Activated CD4-positive, CD25-positive, alpha-beta regulatory T cell (primary cell): ENCODE results near the gene DND1.
"Not testable (repeated sequence)": the region's sequence is repeated elsewhere in the genome, so short reads cannot be mapped to it uniquely, and the experiment has no call there.

Source experiments
- DNase-seq, 4 experiments: peaks; one replicate each; lab custom pipeline; 2025; lab: John Stamatoyannopoulos, UW

Gene DND1

DNA sequence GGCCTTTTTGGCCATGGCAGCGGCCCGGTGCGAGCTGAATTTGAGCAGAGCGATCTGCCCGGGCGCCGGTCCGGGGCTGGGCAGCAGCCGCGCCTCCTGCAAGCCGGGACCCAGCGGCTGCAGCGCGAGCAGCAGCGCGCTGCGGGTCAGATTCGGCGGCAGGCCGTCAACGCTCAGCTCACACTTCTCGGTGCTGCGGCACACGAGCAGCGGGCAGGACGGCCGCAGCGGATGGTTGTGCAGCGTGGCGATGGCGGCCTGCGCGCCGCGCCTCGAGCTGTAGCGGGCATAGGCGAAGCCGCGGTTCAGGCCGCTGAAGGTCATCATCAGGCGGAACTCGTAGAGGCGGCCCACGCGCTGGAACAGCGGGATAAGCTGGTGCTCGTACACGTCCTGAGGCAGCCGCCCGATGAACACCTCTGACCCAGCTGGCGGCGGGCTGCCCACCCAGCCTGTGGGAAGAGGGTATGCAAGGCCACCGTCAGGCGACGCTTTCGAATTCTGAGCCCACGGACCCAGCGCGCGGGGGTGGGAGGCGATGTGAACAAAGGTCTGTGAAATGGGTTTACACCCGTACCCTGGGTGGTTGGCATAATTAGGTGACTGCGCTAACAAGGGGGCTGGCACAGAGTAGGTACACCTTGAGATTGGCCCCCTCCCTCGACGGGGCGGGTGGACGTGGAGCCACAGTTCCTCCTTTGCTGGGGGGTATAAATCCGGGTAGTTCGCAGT lies 755 bp downstream of the DND1 start:
- no peak for DNase-seq

DNA sequence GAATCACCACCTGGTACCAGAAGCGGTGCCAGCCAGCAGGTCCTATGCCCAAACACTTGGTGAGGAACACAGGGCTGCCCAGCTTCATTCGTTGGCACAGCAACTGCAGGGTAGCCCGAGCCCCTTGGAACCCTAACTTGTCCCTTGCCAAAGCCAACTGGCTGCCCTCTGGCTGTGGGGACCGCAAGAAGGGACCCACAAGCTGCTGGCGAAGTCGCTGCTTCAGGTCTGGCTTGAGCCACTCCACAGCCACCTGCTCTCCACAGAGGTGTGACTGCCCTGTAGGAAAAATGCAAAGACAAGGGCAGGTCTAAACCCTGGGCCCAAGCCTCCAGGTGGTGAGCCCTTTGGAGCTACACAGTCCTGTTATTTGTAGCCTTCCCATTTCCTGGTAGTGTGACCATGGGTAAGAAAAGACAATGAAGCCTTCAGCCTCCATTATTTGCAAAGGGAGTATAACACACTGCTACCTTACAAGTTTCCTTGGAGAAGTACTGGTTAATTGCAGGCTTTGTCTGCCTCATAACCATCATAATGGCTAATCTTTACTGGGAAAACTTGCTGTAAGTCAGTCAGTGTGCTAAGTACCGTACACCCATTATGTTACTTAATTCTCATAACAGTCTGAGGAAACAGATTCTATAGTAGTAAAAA lies 1.8 kb downstream of the DND1 start:
- DNase-seq, result no peak

DNA sequence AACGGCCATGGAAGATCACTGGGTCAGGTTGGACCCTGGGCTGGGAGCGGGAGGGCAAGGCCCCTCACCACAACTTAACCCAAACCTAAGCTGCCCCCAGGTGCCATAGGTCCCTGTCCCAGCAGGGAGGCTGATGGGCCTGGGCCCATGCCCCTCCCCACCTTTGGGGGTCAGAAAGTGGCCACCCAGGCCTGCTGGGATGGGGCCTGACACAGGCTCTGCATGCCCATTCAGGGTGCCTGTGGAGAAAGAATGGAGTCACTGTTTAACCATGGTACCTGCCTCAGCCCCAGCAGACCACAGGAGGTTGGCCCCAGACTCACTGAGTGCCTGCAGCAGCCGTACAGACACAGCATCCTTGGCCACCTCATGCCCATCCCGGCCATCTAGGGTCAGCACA lies 2.3 kb downstream of the DND1 start:
- DNase-seq, result not testable (repeated sequence)

DNA sequence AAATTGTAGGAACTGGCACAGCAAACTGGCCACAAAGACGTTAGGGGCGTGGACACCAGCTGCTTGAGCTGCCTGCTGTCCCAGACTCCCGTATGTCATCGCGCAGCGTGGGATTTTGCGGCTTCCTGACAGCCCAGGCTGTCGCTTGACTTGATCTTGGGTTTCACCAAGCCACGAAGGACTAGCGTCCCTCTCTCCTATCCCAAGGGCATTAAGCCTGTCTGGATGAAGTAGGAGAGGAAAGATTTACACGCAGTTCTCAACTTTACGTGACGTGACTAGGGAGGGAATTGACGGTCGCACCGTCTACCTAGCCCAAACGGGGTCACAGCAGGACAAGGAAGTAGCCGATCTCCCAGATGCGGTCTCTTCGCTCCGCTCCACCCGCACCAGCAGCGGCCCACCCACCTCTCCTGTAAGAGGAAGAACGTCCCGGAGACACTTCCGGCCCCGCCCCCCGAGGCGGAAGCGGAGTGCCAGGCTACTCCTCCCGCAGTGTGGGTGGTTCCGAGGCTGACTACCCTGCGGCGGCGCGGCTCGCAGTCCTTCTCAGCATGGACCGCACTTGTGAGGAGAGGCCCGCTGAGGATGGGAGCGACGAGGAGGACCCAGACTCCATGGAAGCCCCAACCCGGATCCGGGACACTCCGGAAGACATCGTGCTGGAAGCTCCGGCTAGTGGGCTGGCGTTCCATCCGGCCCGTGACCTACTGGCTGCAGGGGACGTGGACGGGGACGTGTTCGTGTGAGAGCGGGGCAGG lies 8.8 kb downstream of the DND1 start, which contains the start of gene WDR55:
TSS of gene WDR55 (plus strand) at position 546 of the 761 bp plus-strand sequence. CDS start at position 555, 9 bp downstream.
- peak; percentile 91 to 94 (median 92) for DNase-seq

DNA sequence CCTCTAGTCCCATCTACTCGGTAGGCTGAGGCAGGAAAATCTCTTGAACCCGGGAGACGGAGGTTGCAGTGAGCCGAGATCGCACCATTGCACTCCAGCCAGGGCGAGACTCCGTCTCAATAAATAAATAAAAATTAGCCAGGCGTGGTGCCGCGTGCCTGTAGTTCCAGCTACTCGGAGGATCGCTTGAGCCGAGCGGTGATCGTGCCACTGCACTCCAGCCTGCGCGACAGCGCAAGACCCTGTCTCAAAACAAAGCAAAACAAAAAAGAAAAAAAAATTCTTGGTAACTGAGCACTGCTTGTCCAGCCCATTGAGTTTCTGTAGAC lies 9.4 kb downstream of the DND1 start:
- no peak for DNase-seq

DNA sequence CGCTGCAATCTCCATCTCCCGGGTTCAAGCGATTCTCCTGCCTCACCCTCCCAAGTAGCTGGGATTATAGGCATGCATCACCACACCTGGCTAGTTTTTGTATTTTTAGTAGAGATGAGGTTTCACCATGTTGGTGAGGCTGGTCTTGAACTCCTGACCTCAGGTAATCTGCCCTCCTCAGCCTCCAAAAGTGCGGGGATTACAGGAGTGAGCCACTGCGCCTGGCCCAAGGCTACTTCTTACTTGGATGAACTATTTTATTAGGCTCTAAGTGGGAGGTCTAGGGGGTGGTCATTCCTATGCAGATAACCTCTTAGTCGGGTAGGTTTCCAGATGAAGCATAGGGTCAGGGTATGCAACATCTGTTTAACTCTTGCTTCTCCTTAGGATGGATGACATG lies 13.0 kb downstream of the DND1 start:
- DNase-seq, result not testable (repeated sequence)

DNA sequence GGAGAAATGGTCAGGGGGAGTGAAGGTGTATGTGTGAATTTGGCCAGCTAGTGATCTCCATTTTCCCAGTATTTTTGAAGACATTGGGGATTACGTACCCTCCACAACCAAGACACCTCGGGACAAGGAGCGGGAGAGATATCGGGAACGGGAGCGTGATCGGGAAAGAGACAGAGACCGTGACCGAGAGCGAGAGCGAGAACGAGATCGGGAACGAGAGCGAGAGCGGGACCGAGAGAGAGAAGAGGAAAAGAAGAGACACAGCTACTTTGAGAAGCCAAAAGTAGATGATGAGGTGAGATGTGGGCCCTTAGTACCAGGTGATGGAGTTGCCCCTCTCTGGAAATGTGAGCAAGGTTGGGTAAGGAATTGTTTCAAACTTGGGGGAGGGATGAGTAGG lies 14.5 kb downstream of the DND1 start:
- DNase-seq, result no peak

DNA sequence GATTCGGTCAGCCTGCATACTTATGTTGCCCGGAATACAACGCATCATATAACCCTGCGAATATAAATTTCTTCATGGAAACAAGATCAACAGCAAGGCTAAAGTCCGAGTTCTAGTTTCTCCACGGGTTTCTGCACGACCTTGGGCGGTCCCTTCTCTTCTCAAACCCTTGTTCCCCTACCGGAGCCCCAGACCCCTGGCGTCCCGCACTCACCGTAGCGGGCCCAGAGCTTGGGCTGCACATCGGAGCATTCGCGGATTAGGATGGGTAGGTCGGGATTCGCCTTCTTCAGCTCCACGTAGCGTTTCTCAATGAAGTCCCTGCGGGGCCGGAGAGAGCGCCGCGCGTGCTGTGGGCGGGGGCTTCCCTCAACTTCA lies 26.3 kb downstream of the DND1 start:
- DNase-seq, result no peak

DNA sequence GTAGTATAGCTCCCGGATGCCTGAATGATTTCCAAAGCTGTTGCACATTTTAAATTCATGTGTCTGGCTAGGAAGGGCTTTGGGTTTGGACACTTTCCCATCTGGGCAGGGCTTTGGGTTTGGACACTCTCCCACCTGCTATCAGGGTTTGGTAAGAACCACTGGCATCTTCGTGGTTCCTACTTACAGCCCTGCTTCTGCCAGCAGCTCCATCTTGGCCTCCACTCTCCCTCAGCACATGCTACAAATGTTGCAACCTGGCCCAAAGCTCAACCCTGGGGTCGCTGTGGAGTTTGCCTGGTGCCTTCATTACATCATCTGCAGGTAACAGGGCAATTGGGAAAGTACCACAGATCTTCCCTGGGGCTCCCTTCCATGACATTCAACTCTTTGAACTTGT lies 30.7 kb downstream of the DND1 start:
- DNase-seq, result no peak

DNA sequence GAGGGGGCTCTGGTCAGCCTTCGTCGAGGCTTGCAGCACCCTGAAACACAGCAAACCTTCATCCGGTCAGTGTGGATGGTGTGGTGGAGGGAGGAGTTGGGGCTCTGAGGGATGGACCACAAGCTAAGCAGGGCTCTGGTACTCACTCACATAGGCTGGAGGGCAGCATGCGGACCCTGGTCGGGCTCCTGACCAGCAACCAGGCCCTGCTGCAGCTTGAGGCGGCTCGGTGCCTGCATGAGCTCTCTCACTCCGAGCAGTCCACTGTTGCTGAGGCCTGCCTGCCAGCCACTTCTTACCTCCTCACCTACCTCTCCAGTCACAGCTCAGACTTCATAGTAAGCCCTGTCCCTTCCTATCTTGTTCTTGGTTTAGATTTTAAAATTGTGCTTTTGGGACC lies 31.7 kb downstream of the DND1 start:
- no peak for DNase-seq

DNA sequence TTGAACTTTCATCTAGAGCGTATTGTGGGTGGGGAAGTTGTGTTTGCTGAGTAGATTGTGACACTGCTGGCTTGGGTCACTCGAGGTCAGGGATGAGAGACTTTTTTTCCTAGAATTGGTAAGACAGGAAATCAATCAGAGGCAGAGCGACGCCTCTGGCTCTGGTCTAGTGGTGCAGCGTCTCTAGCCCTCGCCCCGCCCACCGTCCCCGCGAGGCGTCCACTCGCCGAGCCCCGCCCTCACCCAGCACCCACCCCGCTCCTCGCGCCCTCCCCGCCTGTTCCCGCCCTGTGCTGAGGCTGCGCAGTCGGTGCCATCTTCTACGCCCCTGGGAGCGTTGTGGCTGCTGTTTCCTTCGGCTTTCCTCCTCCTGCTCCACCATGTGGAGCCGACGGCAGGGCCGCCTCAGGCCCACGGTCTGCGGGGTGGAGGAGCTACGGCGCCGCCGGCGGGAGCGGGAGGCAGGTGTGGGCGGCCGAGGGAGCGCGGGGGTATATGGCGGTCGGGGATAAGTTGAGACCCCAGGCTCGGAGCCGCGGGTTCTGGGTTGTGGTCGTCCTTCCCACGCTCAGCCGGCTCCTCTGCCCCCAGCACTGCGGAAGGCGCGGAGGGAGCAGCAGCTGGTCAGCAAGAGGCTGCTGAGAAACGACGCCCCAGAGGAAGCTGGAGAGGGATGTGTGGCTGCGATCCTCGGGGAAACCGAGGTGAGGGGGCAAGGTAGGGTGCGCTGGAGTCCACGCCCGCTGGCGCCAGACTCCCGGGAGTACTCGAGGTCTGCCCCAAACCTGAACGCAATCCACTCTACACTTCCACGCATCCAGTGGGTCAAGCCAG lies 34.0 kb downstream of the DND1 start, which contains the start of gene TMCO6:
TSS of gene TMCO6 (plus strand) at position 304 of the 834 bp plus-strand sequence. CDS start at position 381, 77 bp downstream.
- DNase-seq, result peak; percentile 88 to 97 (median 92)

DNA sequence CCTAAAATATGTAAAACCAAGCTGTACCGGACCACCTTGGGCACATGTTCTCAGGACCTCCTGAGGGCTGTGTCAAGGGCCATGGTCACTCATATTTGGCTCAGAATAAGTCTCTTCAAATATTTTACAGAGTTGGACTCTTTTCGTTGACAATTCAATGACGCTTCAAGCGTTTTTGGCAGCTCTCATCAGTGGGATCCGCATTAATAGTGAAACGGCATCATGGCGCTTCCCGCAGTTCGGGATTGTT lies 34.6 kb downstream of the DND1 start:
- not testable (repeated sequence) for DNase-seq

DNA sequence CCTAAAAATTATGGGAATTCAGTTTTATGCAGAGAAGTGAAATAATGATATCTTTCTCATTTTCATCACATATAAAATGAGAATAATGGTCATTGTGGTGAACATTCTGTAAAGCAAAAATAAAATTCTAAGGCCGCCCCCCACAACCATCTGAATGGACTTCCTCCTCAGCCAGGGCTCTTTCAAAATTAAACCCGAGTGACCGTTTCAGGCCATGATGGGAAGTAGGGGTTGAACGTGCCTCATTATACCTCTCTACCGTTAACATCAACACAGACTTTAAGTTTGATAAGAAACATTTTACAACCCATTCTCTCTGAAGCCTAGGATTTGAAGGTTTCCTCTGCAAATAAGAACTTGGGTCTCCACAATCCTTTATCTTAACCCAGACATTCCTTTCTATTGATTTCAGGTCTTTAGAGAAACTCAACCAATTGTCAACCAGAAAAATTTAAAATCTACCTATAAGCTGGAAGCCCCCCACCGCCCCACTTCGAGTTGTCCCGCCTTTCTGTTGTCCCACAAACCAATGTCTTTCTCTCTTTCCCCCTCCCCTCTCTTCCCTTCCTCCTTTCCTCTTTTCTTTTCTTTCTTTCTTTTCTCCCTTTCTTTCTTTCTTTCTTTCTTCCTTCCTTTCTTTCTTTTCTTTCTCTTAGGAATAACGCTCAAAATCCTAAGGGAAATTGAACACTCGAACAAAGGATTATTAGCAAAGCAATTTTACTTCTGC lies 35.8 kb downstream of the DND1 start:
- no peak for DNase-seq

DNA sequence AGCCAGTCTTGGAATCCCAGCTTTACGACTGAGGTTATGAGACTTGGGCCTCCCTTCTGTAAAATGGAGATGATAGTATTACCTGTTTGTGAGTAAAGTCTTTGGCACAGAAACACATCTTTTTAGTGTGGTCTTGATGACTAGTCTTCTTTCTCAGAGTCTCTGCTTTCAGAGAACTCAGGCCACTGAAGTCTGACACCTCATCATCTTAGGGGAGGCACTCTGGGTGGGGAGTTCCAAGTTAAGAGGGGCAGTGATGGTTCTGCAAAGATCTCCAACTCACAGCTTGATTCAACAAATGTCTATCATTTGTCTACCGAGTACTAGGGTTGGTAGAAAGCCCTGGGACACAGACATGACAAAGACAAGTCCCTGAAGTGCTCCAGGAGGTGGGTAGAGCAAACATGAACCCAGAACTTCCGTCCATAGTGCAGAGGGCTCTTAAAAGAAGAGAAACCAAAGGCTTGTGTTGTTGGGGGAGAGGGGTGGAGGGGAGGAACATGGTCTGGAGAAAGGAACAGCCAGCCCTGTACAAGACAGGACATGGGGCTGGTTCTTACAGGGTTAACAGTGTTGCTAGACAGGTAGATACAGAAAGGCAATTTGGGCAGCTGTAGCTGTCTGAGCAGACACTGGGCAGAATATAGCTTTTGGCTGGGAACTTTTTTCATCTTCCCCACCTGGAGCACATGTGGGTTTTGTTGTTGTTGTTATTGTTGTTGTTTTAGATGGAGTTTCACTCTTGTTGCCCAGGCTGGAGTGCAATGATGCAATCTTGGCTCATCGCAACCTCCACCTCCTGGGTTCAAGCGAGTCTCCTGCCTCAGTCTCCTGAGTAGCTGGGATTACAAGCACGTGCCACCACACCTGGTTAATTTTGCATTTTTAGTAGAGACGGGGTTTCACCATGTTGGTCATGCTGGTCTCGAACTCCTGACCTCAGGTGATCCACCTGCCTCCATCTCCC lies 37.8 kb downstream of the DND1 start:
- no peak for DNase-seq

DNA sequence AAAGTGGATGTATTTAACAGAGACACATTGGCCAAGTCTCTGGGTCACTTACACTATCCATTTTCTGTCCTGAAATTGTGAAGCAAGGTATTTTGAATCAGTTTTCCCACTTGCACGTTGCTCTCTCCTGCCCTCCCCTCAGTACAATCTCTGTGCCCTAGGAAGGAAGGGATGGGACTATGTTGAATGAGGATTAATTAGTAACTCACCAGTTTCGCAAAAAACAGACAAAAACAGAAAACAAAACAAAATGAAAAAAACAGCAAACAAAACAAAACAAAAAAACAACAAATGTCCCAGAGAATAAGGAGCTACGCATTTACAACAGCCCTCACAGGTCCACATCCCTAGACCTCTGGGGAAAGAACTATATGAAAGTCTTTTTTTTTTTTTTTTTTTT lies 39.3 kb downstream of the DND1 start:
- no peak for DNase-seq

DNA sequence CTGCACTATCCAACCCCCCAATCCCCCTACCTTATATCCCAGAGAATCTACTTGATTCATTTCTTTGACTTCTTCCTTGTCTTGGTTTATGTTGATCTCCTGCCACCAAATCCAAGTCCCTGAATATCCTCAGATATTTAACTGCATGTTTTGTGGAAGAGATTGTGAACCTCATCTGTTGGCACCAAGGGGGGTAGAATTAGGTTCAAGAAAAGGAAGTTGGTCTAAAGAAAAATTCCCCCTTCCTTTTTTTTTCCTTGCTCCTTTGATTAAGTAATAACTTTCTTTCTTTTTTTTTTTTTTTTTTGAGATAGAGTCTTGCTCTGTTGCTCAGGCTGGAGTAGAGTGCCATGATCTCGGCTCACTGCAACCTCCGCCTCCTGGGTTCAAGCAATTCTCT lies 39.9 kb downstream of the DND1 start:
- no peak for DNase-seq

DNA sequence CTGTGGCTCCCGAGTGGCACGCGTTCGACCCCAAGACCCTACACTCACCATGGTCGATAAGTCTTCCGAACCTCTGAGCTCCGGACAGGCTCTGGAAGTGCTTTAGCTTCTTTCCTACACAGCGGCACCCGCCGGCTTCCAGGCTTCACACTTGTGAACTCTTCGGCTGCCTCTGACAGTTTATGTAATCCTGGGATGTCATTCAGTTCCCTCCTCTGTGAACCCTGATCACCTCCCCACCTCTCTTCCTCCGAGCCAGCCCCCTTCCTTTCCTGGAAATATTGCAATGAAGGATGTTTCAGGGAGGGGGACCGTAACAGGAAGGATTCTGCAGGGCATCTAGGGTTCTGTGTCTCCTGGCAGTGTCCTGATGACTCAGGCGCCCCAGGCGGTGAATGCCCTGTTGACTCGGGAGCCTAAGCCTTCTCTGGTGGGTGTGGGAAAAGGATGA lies 40.3 kb downstream of the DND1 start, which contains the start of gene CD14:
TSS of gene CD14 (minus strand) at position 155 of the 451 bp plus-strand sequence. CDS start at position 51, 104 bp downstream.
- DNase-seq, result no peak

DNA sequence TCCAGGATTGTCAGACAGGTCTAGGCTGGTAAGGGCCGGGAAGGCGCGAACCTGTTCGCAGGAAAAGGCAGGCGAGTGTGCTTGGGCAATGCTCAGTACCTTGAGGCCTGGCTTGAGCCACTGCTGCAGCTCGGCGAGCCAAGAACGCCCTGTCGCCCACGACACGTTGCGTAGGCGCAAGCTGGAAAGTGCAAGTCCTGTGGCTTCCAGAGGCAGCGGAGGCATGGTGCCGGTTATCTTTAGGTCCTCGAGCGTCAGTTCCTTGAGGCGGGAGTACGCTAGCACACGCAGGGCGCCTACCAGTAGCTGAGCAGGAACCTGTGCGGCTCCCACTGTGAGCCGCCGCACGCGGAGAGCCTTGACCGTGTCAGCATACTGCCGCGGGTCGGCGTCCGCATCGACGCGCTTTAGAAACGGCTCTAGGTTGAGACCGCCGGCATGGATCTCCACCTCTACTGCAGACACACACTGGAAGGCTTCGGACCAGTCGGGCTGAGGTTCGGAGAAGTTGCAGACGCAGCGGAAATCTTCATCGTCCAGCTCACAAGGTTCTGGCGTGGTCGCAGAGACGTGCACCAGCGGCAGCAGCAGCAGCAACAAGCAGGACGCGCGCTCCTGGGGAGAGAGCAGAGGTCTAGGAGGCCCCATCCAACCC lies 40.9 kb downstream of the DND1 start:
- peak in 2 of 4 experiments; percentile 12 to 26 for DNase-seq

DNA sequence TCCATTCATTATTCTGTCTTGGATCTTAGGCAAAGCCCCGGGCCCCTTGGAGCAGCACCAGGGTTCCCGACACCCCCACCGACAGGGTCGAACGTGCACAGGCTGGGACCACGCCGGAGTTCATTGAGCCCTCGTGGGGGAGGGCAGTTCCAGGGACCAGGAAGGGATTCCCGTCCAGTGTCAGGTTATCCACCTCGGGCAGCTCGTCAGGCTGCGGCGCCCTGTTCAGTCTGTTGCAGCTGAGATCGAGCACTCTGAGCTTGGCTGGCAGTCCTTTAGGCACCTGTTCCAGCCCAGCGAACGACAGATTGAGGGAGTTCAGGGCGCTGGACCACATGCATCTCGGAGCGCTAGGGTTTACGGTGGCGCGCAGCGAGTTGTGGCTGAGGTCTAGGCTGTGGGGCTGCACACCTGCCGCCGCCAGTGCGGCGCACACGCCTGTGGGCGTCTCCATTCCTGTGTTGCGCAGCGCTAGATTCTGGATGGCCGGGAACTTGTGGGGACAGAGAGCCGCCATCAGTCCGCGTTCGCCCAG lies 41.5 kb downstream of the DND1 start:
- DNase-seq, result no peak
